K562 (cell line): Measurements from ENCODE around the gene DOK3. TPM values are rescaled to one million over a fixed set of nuclear protein-coding genes. Genes with fewer than 3 reads are reported as not detected.

ENCODE experiments used
- ATAC-seq: fragments of 200-7000 bp; cut with Tn5 transposase; 3 replicates; pipeline ENCODE4 v1.9.1; 2020; ENCODE audit warnings: moderate library complexity
- BruUV-seq: library from RNA; stranded (reverse); fragments of 400-500 nt; replicated peaks from 2 replicates; lab custom pipeline; 2021; lab: Mats Ljungman, UMichigan
- CTCF ChIA-PET: fragments of 300-600 bp; formaldehyde crosslinking; extraction: SDS; loops from one replicate; lab custom pipeline; 2021; ENCODE audit warnings: low intra/inter-chr PET ratio; lab: Yijun Ruan, JAX
- POLR2A ChIA-PET: fragments of 300-600, 350-650 bp; sonication (Branson Sonifier 250); formaldehyde crosslinking; extraction: SDS; loops from one replicate; lab custom pipeline; 2021; ENCODE audit warnings: antibody characterized with exemption, inconsistent platforms; lab: Yijun Ruan, JAX
- DNase-seq, 4 experiments: peaks; one replicate each; pipeline versions ENCODE4 v3.0.0 to v3.0.0-alpha.2; 2011 to 2018; ENCODE audit warnings: low spot score in 3 of 4, mixed read lengths in 3 of 4; ENCODE audit errors: extremely low read depth in 1 of 4
- FAIRE-seq: peaks from 2 replicates; lab custom pipeline; 2011; peaks lifted over from hg19 to GRCh38; lab: Jason Lieb, UNC
- H2AFZ ChIP-seq: 2 replicates; pipeline ENCODE4 v1.6.0; 2011; ENCODE audit warnings: low read depth, low read length, control low read depth, inconsistent platforms
- H3K27ac ChIP-seq: fragments of 200-600 bp; 3 replicates; pipeline ENCODE4 v1.8.0; 2011; ENCODE audit warnings: low read depth, mild to moderate bottlenecking, control low read depth, inconsistent platforms, low read length, moderate library complexity, mixed read lengths; ENCODE audit errors: extremely low read depth
- H3K27me3 ChIP-seq, 2 experiments: fragments of 300-600 bp in 1 of 2; 2 replicates in 1 of 2; 3 replicates in 1 of 2; pipeline versions ENCODE4 v1.6.0 to v1.8.0; 2011; ENCODE audit warnings: inconsistent platforms in 2 of 2, low read length in 2 of 2, mild to moderate bottlenecking in 1 of 2, mixed read lengths in 1 of 2, moderate library complexity in 1 of 2; ENCODE audit not compliant: control insufficient read depth in 2 of 2, insufficient read depth in 2 of 2
- H3K36me3 ChIP-seq: fragments of 300-600 bp; 3 replicates; pipeline ENCODE4 v1.8.0; 2011; ENCODE audit warnings: mild to moderate bottlenecking, low read length, inconsistent platforms; ENCODE audit not compliant: control insufficient read depth, insufficient read depth
- H3K4me1 ChIP-seq, 2 experiments: fragments of 200-600 bp in 1 of 2; replicated peaks in 1 of 2; 2 replicates in 1 of 2; 3 replicates in 1 of 2; pipeline versions ENCODE4 v1.5.1 to v1.8.0; 2011; ENCODE audit warnings: inconsistent platforms in 2 of 2, low read length in 2 of 2, mild to moderate bottlenecking in 1 of 2, mixed read lengths in 1 of 2, moderate library complexity in 1 of 2; ENCODE audit not compliant: control insufficient read depth in 2 of 2, insufficient read depth in 2 of 2
- H3K4me2 ChIP-seq: 2 replicates; pipeline ENCODE4 v1.6.1; 2011; ENCODE audit warnings: low read length, control low read depth, inconsistent platforms, mixed read lengths; ENCODE audit not compliant: insufficient read depth
- H3K4me3 ChIP-seq: fragments of 200-600 bp; sonication (generic), shearing (Covaris generic); 2 replicates; pipeline ENCODE4 v1.5.1; 2016; ENCODE audit warnings: control low read depth, inconsistent platforms
- H3K79me2 ChIP-seq: fragments of 200-600 bp; 3 replicates; pipeline ENCODE4 v1.8.0; 2011; ENCODE audit warnings: low read length, inconsistent platforms; ENCODE audit not compliant: control insufficient read depth, insufficient read depth
- H3K9ac ChIP-seq, 2 experiments: 2 replicates each; pipeline versions ENCODE4 v1.6.0 to v1.6.1; 2011; ENCODE audit warnings: low read depth in 2 of 2, low read length in 2 of 2, control low read depth in 1 of 2, inconsistent platforms in 1 of 2, mild to moderate bottlenecking in 1 of 2, mixed read lengths in 1 of 2; ENCODE audit not compliant: insufficient read depth in 1 of 2
- H3K9me1 ChIP-seq: one replicate; pipeline ENCODE4 v1.6.0; 2011; ENCODE audit warnings: inconsistent platforms, mild to moderate bottlenecking, low read length, moderate library complexity; ENCODE audit not compliant: control insufficient read depth, insufficient read depth
- H3K9me3 ChIP-seq: replicated peaks from 2 replicates; pipeline ENCODE4 v1.5.1; 2011; ENCODE audit warnings: low read depth, low read length, inconsistent platforms; ENCODE audit not compliant: control insufficient read depth, insufficient read depth
- H4K20me1 ChIP-seq: replicated peaks from 2 replicates; pipeline ENCODE4 v1.6.1; 2011; ENCODE audit warnings: low read length, inconsistent platforms, mixed read lengths; ENCODE audit not compliant: control insufficient read depth, insufficient read depth
- CBFA2T2 ChIP-seq: fragments of 450-650 bp; conservative IDR thresholded peaks from 2 replicates; pipeline ENCODE4 v1.6.1; 2017; ENCODE audit warnings: mild to moderate bottlenecking
- FOXP1 ChIP-seq: sonication (generic); formaldehyde crosslinking; IDR thresholded peaks from 2 replicates; pipeline ENCODE4 v1.8.0; 2022; ENCODE audit warnings: mild to moderate bottlenecking, missing genetic modification reagents
- RAD51 ChIP-seq: fragments of 450-650 bp; IDR thresholded peaks from 2 replicates; pipeline ENCODE4 v1.7.1; 2016; ENCODE audit warnings: low read depth, mild to moderate bottlenecking, borderline replicate concordance
- USF1 ChIP-seq: sonication (generic); formaldehyde crosslinking; IDR thresholded peaks from 2 replicates; pipeline ENCODE4 v1.9.0; 2022; ENCODE audit warnings: mild to moderate bottlenecking, missing genetic modification reagents
- USF2 ChIP-seq: sonication (generic); formaldehyde crosslinking; IDR thresholded peaks from 2 replicates; pipeline ENCODE4 v1.5.0; 2020; ENCODE audit warnings: missing genetic modification reagents
- ZNF398 ChIP-seq: fragments of 250-450 bp; sonication (Bioruptor Pico); IDR thresholded peaks from 2 replicates; pipeline ENCODE4 v1.8.0; 2021; ENCODE audit warnings: moderate library complexity, mild to moderate bottlenecking, inconsistent platforms
- WGBS: fragments of 100-300 bp; shearing (Covaris generic); methylation state at CpG from one replicate; pipeline ENCODE4 v1.1.6; 2016; ENCODE audit warnings: low coverage, mixed read lengths; ENCODE audit not compliant: insufficient coverage; ENCODE audit errors: missing lambda C conversion rate; 5-methylcytosine and 5-hydroxymethylcytosine counted together
- in situ Hi-C: fragments of 300-500 bp; cut with MboI; formaldehyde crosslinking; loops from 4 replicates; pipeline ENCODE4 v1.15.0; 2018; ENCODE audit warnings: inconsistent platforms, mixed read lengths
- intact Hi-C: fragments of 100-400 bp; cut with micrococcal nuclease; formaldehyde crosslinking; loops from 2 replicates; pipeline ENCODE4 v1.14.2; 2022
- polyA plus RNA-seq, 8 experiments: library from polyadenylated mRNA; depleted of rRNA in 4 of 8; stranded (reverse) in 5 of 8; unstranded in 3 of 8; fragments of >200 nt; fragmentation: Nextera tagmentation in 2 of 8; fragmentation: Illumina TruSeq in 1 of 8; extraction: Ambion mirVana in 2 of 8; extraction: Trizol in 1 of 8; gene quantifications; 2 replicates each; pipeline versions ENCODE4 v1.2.1 to v1.2.3, GENCODE V29; 2011 to 2014; ENCODE audit warnings: inconsistent platforms in 1 of 8, missing spikeins in 1 of 8
- total RNA-seq, 7 experiments: library from RNA; depleted of rRNA in 6 of 7; stranded (reverse); fragments of >200 nt in 6 of 7; fragmentation: Illumina TruSeq in 2 of 7; extraction: Trizol in 2 of 7; gene quantifications; 2 replicates each; pipeline versions ENCODE4 v1.2.1 to v1.2.3, GENCODE V29; 2011 to 2021; ENCODE audit warnings: low replicate concordance in 1 of 7
- TF ChIP-seq, protein P1 (sequence below): fragments of 450-650 bp; formaldehyde crosslinking; IDR thresholded peaks from 2 replicates; pipeline ENCODE4 v1.4.0; 2020; ENCODE audit warnings: mild to moderate bottlenecking, mixed read lengths

The DOK3 gene
- total and polyA plus RNA-seq, 9 of the 15 experiments (the other 6 are each of a cell fraction or from before 2014, with no cell fraction given): 1.3 to 23.0 (median 8.0) TPM

DNA sequence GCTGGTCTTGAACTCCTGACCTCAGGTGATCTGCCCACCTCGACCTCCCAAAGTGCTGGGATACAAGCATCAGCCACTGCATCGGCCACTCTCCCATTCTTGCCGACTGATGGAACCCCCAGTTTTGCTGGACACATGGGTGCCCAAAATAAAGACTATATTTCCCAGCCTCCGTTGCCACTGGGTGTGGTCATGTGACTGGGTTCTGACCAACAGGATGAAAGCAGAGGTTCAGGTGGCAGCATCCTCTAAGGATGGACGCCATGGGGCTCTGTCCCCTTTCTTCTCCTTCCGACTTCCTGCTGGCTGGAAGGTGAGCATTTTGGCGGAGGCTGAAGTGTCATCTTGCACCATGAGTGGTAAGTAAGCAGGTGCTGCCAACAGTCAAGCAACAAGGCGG, 22.5 kb downstream of the DOK3 start:
- no peak for ATAC-seq
- no peak for DNase-seq
- peak; percentile 64 for TF ChIP-seq USF1 (CRISPR knock-in tag)
- no peak for TF ChIP-seq ZNF398 (CRISPR knock-in tag)
- TF ChIP-seq FOXP1: no peak
- 0 out of 2 replicates have a peak, but pooled peaks have one; percentile 6 for TF ChIP-seq CBFA2T2
- TF ChIP-seq RAD51: peak; percentile 27; the same call in 1 of the 2 replicates
- TF ChIP-seq, protein P1, sequence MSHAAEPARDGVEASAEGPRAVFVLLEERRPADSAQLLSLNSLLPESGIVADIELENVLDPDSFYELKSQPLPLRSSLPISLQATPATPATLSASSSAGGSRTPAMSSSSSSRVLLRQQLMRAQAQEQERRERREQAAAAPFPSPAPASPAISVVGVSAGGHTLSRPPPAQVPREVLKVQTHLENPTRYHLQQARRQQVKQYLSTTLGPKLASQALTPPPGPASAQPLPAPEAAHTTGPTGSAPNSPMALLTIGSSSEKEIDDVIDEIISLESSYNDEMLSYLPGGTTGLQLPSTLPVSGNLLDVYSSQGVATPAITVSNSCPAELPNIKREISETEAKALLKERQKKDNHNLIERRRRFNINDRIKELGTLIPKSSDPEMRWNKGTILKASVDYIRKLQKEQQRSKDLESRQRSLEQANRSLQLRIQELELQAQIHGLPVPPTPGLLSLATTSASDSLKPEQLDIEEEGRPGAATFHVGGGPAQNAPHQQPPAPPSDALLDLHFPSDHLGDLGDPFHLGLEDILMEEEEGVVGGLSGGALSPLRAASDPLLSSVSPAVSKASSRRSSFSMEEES (CRISPR knock-in tag): peak; percentile 69
- 0 out of 2 replicates have a peak, but pooled peaks have one; percentile 49 for TF ChIP-seq USF2 (CRISPR knock-in tag)
- no peak overlapping the region for H3K9ac ChIP-seq
- H3K9me3 ChIP-seq: no peaks in the 10 kb centered on the region
- intact Hi-C loops (no loop called here), in situ Hi-C loops (no loop called here)
- H3K4me1 ChIP-seq: peaks cover 2 to 56% of the 10 kb centered on the region in 2 experiments; a peak in 4 of 5 replicates
- POLR2A ChIA-PET: interaction anchor here (0.7 to 3.4 kb wide), 4 partner anchors 9 to 39 kb away, joined by 3 to 30 read pairs (median 6); partner anchors contain the start of gene PDLIM7
- H3K9me1 ChIP-seq: no peaks in the 10 kb centered on the region
- WGBS: 89% methylated on average over 8 of the region's 8 CpGs
- no peak for FAIRE-seq
- no TSS peak for BruUV-seq
- no peak overlapping the region for H3K27ac ChIP-seq
- H3K79me2 ChIP-seq: no peaks in the 10 kb centered on the region
- peaks cover 76% of the 10 kb centered on the region; the same call in 2 of the 3 replicates for H3K36me3 ChIP-seq
- CTCF ChIA-PET: no interaction called here
- H3K4me2 ChIP-seq: no peak overlapping the region
- H3K4me3 ChIP-seq: no peak overlapping the region
- no peaks in the 10 kb centered on the region for H3K27me3 ChIP-seq
- 0 out of 2 replicates have a peak, but pooled peaks cover 3% of the 10 kb centered on the region for H4K20me1 ChIP-seq
- H2AFZ ChIP-seq: no peak overlapping the region
